Thyroid gland (tissue), 4 donors: ENCODE results near the gene CLDN4. TPM values are rescaled to one million over a fixed set of nuclear protein-coding genes. Genes with fewer than 3 reads are reported as not detected.
A peak's percentile ranks its signal among the peaks of the same experiment; 100 is the strongest.

Experiments used
- DNase-seq, 2 donors: peaks; one replicate each; pipeline ENCODE4 v3.0.0-alpha.2; 2019
- H3K27ac ChIP-seq, 3 donors: fragments of 200-600 bp; sonication (generic); 1 replicate in 2 of 3; 2 replicates in 1 of 3; pipeline ENCODE4 v1.5.1; 2016 to 2019; ENCODE audit warnings: mild to moderate bottlenecking in 1 of 3, moderate library complexity in 1 of 3
- H3K27me3 ChIP-seq: fragments of 200-600 bp; sonication (generic); one replicate; pipeline ENCODE4 v1.5.1; 2019
- H3K36me3 ChIP-seq, 2 donors: fragments of 200-600 bp; sonication (generic); one replicate each; pipeline ENCODE4 v1.5.1; 2016 to 2019
- H3K4me1 ChIP-seq, 2 donors: fragments of 200-600 bp; sonication (generic); one replicate each; pipeline ENCODE4 v1.5.1; 2017 to 2019
- H3K4me3 ChIP-seq, 3 donors: fragments of 200-600 bp; sonication (generic); replicated peaks in 1 of 3; 1 replicate in 2 of 3; 2 replicates in 1 of 3; pipeline ENCODE4 v1.5.1; 2016; ENCODE audit warnings: mild to moderate bottlenecking in 1 of 3
- H3K9me3 ChIP-seq: fragments of 200-600 bp; sonication (generic); one replicate; pipeline ENCODE4 v1.5.1; 2017
- POLR2A ChIP-seq, 2 donors: fragments of 450-650 bp; IDR thresholded peaks; one replicate each; pipeline ENCODE4 v1.6.1; 2017; ENCODE audit warnings: antibody characterized with exemption in 2 of 2, mild to moderate bottlenecking in 2 of 2, moderate library complexity in 1 of 2
- WGBS, 2 donors: methylation state at CpG; one replicate each; pipeline ENCODE4 v1.1.5; 2017; 5-methylcytosine and 5-hydroxymethylcytosine counted together
- intact Hi-C: fragments of 100-400 bp; cut with DNase I; formaldehyde crosslinking; loops from one replicate; pipeline ENCODE4 v1.15.1; 2023
- total RNA-seq, 4 donors: library from RNA; depleted of rRNA; stranded (reverse); fragments of >200 nt; gene quantifications; one replicate each; pipeline ENCODE4 v1.2.3, GENCODE V29; 2016
- TF ChIP-seq, protein P1 (sequence below), 6 experiments: fragments of 200-600 bp in 3 of 6; fragments of 450-650 bp in 3 of 6; sonication (generic) in 3 of 6; IDR thresholded peaks; one replicate each; pipeline ENCODE4 v1.5.1; 2016 to 2019; ENCODE audit warnings: antibody characterized with exemption in 6 of 6, mild to moderate bottlenecking in 2 of 6, inconsistent platforms in 1 of 6, moderate library complexity in 1 of 6

Gene CLDN4
- total RNA-seq, 4 donors from 2014 or later: 178 to 301 (median 196) TPM

DNA sequence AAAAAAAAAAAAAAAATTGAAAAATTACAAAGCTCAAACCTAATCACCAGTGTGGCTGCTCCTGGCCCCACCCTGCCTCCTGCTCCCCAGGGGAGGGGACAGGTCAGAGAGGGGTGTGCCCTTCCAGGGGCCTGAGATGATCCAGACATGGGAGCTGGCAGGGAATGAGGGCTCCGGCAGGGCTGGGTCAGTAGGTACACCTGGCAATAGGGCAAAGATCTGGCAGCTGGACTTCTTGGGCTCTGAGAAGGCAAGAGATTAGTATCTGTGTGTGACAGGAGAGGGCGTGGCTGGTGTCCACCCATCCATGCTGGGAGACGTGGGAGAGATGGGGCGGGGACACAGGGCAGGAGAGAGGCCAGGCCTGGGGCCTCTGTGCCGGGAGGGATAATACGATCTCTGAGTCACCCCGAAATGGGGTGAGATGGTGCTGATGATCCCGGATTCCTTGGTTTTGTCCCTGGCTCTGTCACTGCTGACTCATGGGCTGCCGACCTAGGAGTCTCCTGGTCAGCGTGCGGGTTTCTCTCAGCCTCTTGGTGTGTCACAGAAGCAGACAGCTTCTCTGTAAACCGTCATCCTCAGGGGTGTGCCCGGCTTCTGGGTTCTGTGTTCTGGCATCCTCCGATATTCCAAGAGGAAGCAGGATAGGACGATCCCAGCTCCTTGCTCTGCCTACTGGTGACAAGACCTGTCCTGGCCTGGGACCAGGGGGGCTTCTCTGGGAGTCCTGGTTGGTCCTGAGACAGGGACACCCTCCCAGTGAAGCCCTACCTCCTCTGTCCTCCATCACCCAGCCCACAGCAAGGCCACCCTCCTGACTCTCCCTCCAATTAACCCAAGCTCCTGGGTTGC lies 8.2 kb upstream of the CLDN4 start:
- Histone ChIP-seq H3K4me3 (no peak overlapping the region), H3K27ac (peak overlapping the region; percentile 88 to 98 (median 90)), H3K9me3 (no peaks in the 10 kb centered on the region), H3K4me1 (peaks cover 60 to 70% of the 10 kb centered on the region in 2 donors), H3K27me3 (no peaks in the 10 kb centered on the region), H3K36me3 (no peaks in the 10 kb centered on the region)
- intact Hi-C loops: no loop called here
- peak; percentile 97 for DNase-seq
- TF ChIP-seq, protein P1, sequence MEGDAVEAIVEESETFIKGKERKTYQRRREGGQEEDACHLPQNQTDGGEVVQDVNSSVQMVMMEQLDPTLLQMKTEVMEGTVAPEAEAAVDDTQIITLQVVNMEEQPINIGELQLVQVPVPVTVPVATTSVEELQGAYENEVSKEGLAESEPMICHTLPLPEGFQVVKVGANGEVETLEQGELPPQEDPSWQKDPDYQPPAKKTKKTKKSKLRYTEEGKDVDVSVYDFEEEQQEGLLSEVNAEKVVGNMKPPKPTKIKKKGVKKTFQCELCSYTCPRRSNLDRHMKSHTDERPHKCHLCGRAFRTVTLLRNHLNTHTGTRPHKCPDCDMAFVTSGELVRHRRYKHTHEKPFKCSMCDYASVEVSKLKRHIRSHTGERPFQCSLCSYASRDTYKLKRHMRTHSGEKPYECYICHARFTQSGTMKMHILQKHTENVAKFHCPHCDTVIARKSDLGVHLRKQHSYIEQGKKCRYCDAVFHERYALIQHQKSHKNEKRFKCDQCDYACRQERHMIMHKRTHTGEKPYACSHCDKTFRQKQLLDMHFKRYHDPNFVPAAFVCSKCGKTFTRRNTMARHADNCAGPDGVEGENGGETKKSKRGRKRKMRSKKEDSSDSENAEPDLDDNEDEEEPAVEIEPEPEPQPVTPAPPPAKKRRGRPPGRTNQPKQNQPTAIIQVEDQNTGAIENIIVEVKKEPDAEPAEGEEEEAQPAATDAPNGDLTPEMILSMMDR (IDR thresholded peaks at IDR 0.05): no peak
- TF ChIP-seq POLR2A (IDR thresholded peaks at IDR 0.05): peak in 1 of 2 donors; percentile 87
- WGBS, 2 donors: 39 to 43% methylated on average over 11 to 15 of the region's 15 CpGs

DNA sequence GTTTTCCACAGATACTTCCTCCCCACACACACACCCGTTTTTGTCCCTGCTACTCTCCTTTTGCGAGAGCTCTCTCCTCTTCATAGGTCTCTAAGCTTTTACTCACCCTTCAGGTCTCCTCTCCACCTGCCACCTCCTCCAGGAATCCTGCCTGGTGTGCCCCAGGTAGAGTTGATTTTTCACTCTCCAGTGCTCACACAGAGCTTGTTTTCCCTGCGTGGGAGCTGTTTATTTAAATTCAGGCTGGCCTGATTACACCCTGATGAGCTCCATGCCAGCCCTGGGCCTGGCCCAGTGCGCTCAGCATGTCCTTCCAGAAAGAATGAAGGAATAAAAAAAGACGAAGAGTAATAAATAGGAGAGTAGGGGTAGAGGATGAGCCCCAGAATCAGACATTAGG lies 7.5 kb upstream of the CLDN4 start:
- peak; percentile 53 to 62 for DNase-seq
- no peak for TF ChIP-seq POLR2A (IDR thresholded peaks at IDR 0.05)
- TF ChIP-seq, protein P1 (IDR thresholded peaks at IDR 0.05): no peak
- WGBS, 2 donors: 60 to 62% methylated on average over 5 of the region's 5 CpGs
- peak overlapping the region; percentile 88 to 98 (median 90) for H3K27ac ChIP-seq
- no peak overlapping the region for H3K4me3 ChIP-seq
- H3K9me3 ChIP-seq: no peaks in the 10 kb centered on the region
- peaks cover 58 to 69% of the 10 kb centered on the region in 2 donors for H3K4me1 ChIP-seq
- no peaks in the 10 kb centered on the region for H3K27me3 ChIP-seq
- intact Hi-C loops: no loop called here
- H3K36me3 ChIP-seq: no peaks in the 10 kb centered on the region

DNA sequence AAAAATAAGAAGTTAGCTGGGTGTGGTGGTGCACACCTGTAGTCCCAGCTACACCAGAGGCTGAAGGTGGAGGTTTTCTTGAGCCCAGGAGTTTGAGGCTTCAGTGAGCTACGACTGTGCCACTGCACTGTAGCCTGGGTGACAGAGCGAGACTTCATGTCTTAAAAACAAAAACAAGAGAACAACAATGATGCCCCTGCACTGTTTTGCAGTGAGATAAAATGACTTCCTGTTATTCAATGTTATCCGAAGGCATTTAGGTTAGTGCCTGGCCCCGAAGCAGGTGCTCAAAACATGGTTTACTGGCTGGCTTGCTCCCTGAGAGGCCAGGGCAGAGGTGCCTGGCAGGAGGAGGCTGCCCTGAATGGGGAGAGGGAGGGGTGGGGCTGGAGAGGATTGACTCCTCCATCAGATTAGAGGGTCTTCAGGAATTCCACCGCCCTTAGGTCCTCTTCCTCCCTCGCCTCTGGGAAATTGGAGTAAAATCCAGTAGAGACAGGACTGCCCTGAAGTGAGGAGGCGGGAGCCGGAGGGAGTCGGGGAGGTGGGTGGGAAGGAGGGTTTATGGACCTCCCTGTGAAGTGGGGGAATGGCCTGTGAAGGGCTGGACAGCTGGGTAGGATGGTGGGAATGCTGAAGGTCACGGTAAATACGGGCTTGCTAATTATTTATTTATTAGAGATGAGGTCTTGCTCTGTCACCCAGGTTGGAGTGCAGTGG lies 6.8 kb upstream of the CLDN4 start:
- Histone ChIP-seq H3K27me3 (no peaks in the 10 kb centered on the region), H3K36me3 (no peaks in the 10 kb centered on the region), H3K9me3 (no peaks in the 10 kb centered on the region), H3K27ac (peak overlapping the region; percentile 88 to 98 (median 90)), H3K4me3 (no peak overlapping the region), H3K4me1 (peaks cover 64 to 75% of the 10 kb centered on the region in 2 donors)
- TF ChIP-seq, protein P1 (IDR thresholded peaks at IDR 0.05): no peak
- TF ChIP-seq POLR2A (IDR thresholded peaks at IDR 0.05): no peak
- peak in 1 of 2 donors; percentile 34 for DNase-seq
- WGBS, 2 donors: 68 to 70% methylated on average over 11 of the region's 11 CpGs
- intact Hi-C loops: no loop called here

DNA sequence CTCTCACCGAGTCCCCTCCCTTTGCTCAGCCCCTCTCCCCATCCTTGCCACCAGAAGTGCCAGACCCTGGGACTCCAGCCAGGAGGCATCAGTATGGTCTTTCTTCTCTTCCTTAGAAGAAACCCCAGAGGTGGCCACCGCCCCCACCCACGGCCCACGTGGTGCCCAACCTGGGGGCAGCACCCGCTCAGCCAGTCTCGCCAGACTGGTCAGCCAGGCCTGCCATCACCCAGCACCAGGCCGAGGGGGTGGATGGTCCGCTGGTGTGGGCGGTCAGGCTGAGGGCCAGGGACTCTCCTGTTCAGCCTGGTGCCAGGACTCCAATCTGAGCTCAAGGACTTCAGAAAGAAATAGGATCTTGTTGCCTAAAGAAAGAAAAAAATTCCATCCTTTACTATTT lies 5.8 kb upstream of the CLDN4 start:
- H3K36me3 ChIP-seq: no peaks in the 10 kb centered on the region
- no peak overlapping the region for H3K4me3 ChIP-seq
- H3K9me3 ChIP-seq: no peaks in the 10 kb centered on the region
- peak overlapping the region; percentile 88 to 98 (median 90) for H3K27ac ChIP-seq
- no peaks in the 10 kb centered on the region for H3K27me3 ChIP-seq
- intact Hi-C loops: loop anchor here (5.0 kb wide), 1 partner anchor 83 kb away; no protein-coding TSS in a partner anchor
- peaks cover 73 to 85% of the 10 kb centered on the region in 2 donors for H3K4me1 ChIP-seq
- 23 to 37% methylated on average over 8 to 9 of the region's 9 CpGs for WGBS, 2 donors
- TF ChIP-seq, protein P1 (IDR thresholded peaks at IDR 0.05): no peak
- peak in 1 of 2 donors; percentile 57 for TF ChIP-seq POLR2A (IDR thresholded peaks at IDR 0.05)
- peak; percentile 96 to 97 for DNase-seq
